Natural killer cell (primary cell): ENCODE data around the gene MEGF6. TPM values are rescaled to one million over a fixed set of nuclear protein-coding genes. Genes with fewer than 3 reads are reported as not detected.

ENCODE experiments used
- ATAC-seq, 3 donors: fragments of 150-1000 bp in 2 of 3; fragments of 200-7000 bp in 1 of 3; cut with Tn5 transposase; 1 replicate in 1 of 3; 2 replicates in 2 of 3; pipeline ENCODE4 v1.10.0; 2021; ENCODE audit warnings: mild to moderate bottlenecking in 2 of 3, moderate library complexity in 2 of 3
- DNase-seq, 2 donors: peaks; one replicate each; pipeline versions ENCODE4 v3.0.0 to v3.0.0-alpha.2; 2013 to 2021; ENCODE audit warnings: mixed read lengths in 1 of 2
- H3K27ac ChIP-seq: one replicate; pipeline ENCODE4 v1.5.1; 2013; ENCODE audit warnings: mild to moderate bottlenecking, low read length
- H3K27me3 ChIP-seq: one replicate; pipeline ENCODE4 v1.6.1; 2013; ENCODE audit warnings: low read length; ENCODE audit not compliant: control insufficient read depth, insufficient read depth
- H3K36me3 ChIP-seq: one replicate; pipeline ENCODE4 v1.6.1; 2013; ENCODE audit warnings: low read length; ENCODE audit not compliant: control insufficient read depth, insufficient read depth
- H3K4me1 ChIP-seq: one replicate; pipeline ENCODE4 v1.6.1; 2013; ENCODE audit warnings: low read length; ENCODE audit not compliant: control insufficient read depth, insufficient read depth
- H3K4me3 ChIP-seq: one replicate; pipeline ENCODE4 v1.5.1; 2013; ENCODE audit warnings: low read length
- H3K9me3 ChIP-seq: one replicate; pipeline ENCODE4 v1.6.1; 2013; ENCODE audit warnings: low read length; ENCODE audit not compliant: control insufficient read depth, insufficient read depth
- H3K27ac Mint-ChIP-seq, 2 donors: one replicate each; pipeline ENCODE4 v1.8.0; 2022; ENCODE audit warnings: mild to moderate bottlenecking in 2 of 2, mixed read lengths in 2 of 2, moderate library complexity in 1 of 2
- H3K27me3 Mint-ChIP-seq, 2 donors: one replicate each; pipeline ENCODE4 v1.8.0; 2022; ENCODE audit warnings: low read depth in 2 of 2, mixed read lengths in 2 of 2
- H3K36me3 Mint-ChIP-seq: one replicate; pipeline ENCODE4 v1.8.0; 2022; ENCODE audit warnings: mixed read lengths
- H3K4me1 Mint-ChIP-seq, 2 donors: one replicate each; pipeline ENCODE4 v1.8.0; 2022; ENCODE audit warnings: mixed read lengths in 2 of 2
- H3K4me3 Mint-ChIP-seq: one replicate; pipeline ENCODE4 v1.8.0; 2022; ENCODE audit warnings: mild to moderate bottlenecking, moderate library complexity, mixed read lengths
- H3K9me3 Mint-ChIP-seq, 2 donors: one replicate each; pipeline ENCODE4 v1.8.0; 2022; ENCODE audit warnings: mixed read lengths in 2 of 2
- CTCF ChIP-seq: fragments of 200-600 bp; IDR thresholded peaks from one replicate; pipeline ENCODE4 v1.8.0; 2022; ENCODE audit warnings: antibody characterized with exemption
- WGBS: methylation state at CpG from one replicate; pipeline ENCODE4 v1.1.7; 2013; ENCODE audit warnings: missing lambda C conversion rate; ENCODE audit not compliant: insufficient coverage; 5-methylcytosine and 5-hydroxymethylcytosine counted together
- intact Hi-C: fragments of 100-400 bp; cut with micrococcal nuclease; formaldehyde crosslinking; loops from one replicate; pipeline ENCODE4 v1.14.2; 2022
- total RNA-seq, 4 donors: library from RNA; stranded (reverse); fragments of 120-200 nt in 1 of 4; gene quantifications; one replicate each; pipeline versions ENCODE4 v1.2.3 to v1.2.4, GENCODE V29; 2013 to 2022

Gene MEGF6
- total RNA-seq, 3 donors from 2014 or later (not counting 1 experiment from before 2014, with no cell fraction given), result 3.1 to 15.6 (median 5.1) TPM

GRCh38 chr1:3508757-3509415 is 102.4 kb downstream of the MEGF6 start:
- H3K4me3 ChIP-seq, result no peak overlapping the region
- DNase-seq (no peak), ATAC-seq (no peak)
- H3K27ac ChIP-seq, result no peak overlapping the region
- H3K27me3 Mint-ChIP-seq, result no peaks in the 10 kb centered on the region
- no peaks in the 10 kb centered on the region for H3K36me3 Mint-ChIP-seq
- no peaks in the 10 kb centered on the region for H3K36me3 ChIP-seq
- no peaks in the 10 kb centered on the region for H3K9me3 Mint-ChIP-seq
- no peak for TF ChIP-seq CTCF
- 93% methylated on average over 33 of the region's 33 CpGs for WGBS
- no peaks in the 10 kb centered on the region for H3K9me3 ChIP-seq
- no peak overlapping the region for H3K27ac Mint-ChIP-seq
- intact Hi-C loops, result no loop called here
- no peaks in the 10 kb centered on the region for H3K4me1 ChIP-seq
- H3K27me3 ChIP-seq, result no peaks in the 10 kb centered on the region
- no peaks in the 10 kb centered on the region for H3K4me1 Mint-ChIP-seq
- H3K4me3 Mint-ChIP-seq, result no peak overlapping the region

GRCh38 chr1:3507636-3508275 is 103.6 kb downstream of the MEGF6 start:
- Histone ChIP-seq H3K9me3 (no peaks in the 10 kb centered on the region), H3K36me3 (no peaks in the 10 kb centered on the region), H3K4me3 (no peak overlapping the region), H3K4me1 (no peaks in the 10 kb centered on the region), H3K27ac (no peak overlapping the region), H3K27me3 (no peaks in the 10 kb centered on the region)
- intact Hi-C loops, result no loop called here
- no peak for DNase-seq
- Mint-ChIP-seq H3K4me3 (no peak overlapping the region), H3K27me3 (no peaks in the 10 kb centered on the region), H3K36me3 (no peaks in the 10 kb centered on the region), H3K4me1 (no peaks in the 10 kb centered on the region), H3K9me3 (no peaks in the 10 kb centered on the region), H3K27ac (no peak overlapping the region)
- ATAC-seq, result no peak
- no peak for TF ChIP-seq CTCF
- 89% methylated on average over 11 of the region's 11 CpGs for WGBS

- H3K27me3 ChIP-seq, result no peaks in the 10 kb centered on the region
- DNase-seq (no peak), ATAC-seq (no peak)
- no peaks in the 10 kb centered on the region for H3K27me3 Mint-ChIP-seq
- no peak overlapping the region for H3K27ac ChIP-seq
- H3K9me3 ChIP-seq, result no peaks in the 10 kb centered on the region
- no peak overlapping the region for H3K4me3 Mint-ChIP-seq
- H3K36me3 Mint-ChIP-seq, result no peaks in the 10 kb centered on the region
- no peaks in the 10 kb centered on the region for H3K36me3 ChIP-seq
- WGBS, result 88% methylated on average over 7 of the region's 7 CpGs
- no peak for TF ChIP-seq CTCF
- no peak overlapping the region for H3K4me3 ChIP-seq
- no peaks in the 10 kb centered on the region for H3K4me1 Mint-ChIP-seq
- intact Hi-C loops, result no loop called here
- H3K4me1 ChIP-seq, result no peaks in the 10 kb centered on the region
- no peak overlapping the region for H3K27ac Mint-ChIP-seq
- no peaks in the 10 kb centered on the region for H3K9me3 Mint-ChIP-seq
Measured at GRCh38 chr1:3506943-3507342, 104.4 kb downstream of the MEGF6 start.
